Stimulated activated CD8-positive, alpha-beta memory T cell treated with anti-CD3 and anti-CD28 coated beads, Interleukin-12 subunit alpha, Interleukin-12 subunit beta, amount 100 ng/mL, for 24 hours (primary cell): ENCODE results near the gene CFAP57.

Experiments
- DNase-seq: peaks from one replicate; pipeline ENCODE4 v3.0.0-alpha.2; 2020; ENCODE audit errors: extremely low read depth

Gene CFAP57

GRCh38 chr1:43255438-43256210 lies 83.5 kb downstream of the CFAP57 start:
- DNase-seq: no peak

- no peak for DNase-seq
Observed at GRCh38 chr1:43256675-43257570, 84.8 kb downstream of the CFAP57 start.

GRCh38 chr1:43258370-43258769 lies 86.2 kb downstream of the CFAP57 start:
- DNase-seq: no peak

- DNase-seq: no peak
Observed at GRCh38 chr1:43265431-43265830, 93.3 kb downstream of the CFAP57 start.

GRCh38 chr1:43266881-43267280 lies 94.8 kb downstream of the CFAP57 start:
- DNase-seq: no peak

- DNase-seq: no peak
Observed at GRCh38 chr1:43267291-43267805, 95.2 kb downstream of the CFAP57 start.

- DNase-seq: no peak
Observed at GRCh38 chr1:43267818-43268425, 95.8 kb downstream of the CFAP57 start.

- DNase-seq: no peak
Observed at GRCh38 chr1:43269627-43270375, 97.7 kb downstream of the CFAP57 start, which contains the start of gene TMEM125. Gene TMEM125, plus strand, starts transcription at chr1:43269983. Its CDS starts 2,740 bp downstream, at chr1:43272723.

GRCh38 chr1:43270421-43271095 lies 98.4 kb downstream of the CFAP57 start:
- DNase-seq: no peak

- no peak for DNase-seq
Observed at GRCh38 chr1:43271186-43272118, 99.3 kb downstream of the CFAP57 start.

- no peak for DNase-seq
Observed at GRCh38 chr1:43272161-43272560, 100.0 kb downstream of the CFAP57 start.

- no peak for DNase-seq
Observed at GRCh38 chr1:43272576-43273571, 100.7 kb downstream of the CFAP57 start.

GRCh38 chr1:43273708-43274107 lies 101.6 kb downstream of the CFAP57 start:
- DNase-seq: no peak

GRCh38 chr1:43274125-43274803 lies 102.1 kb downstream of the CFAP57 start:
- no peak for DNase-seq

GRCh38 chr1:43274804-43275180 lies 102.7 kb downstream of the CFAP57 start:
- DNase-seq: no peak

GRCh38 chr1:43275826-43276620 lies 103.9 kb downstream of the CFAP57 start:
- no peak for DNase-seq

- no peak for DNase-seq
Observed at GRCh38 chr1:43276673-43277072, 104.5 kb downstream of the CFAP57 start.
